Activated naive CD4-positive, alpha-beta T cell treated with anti-CD3 and anti-CD28 coated beads, Interleukin-2, amount 50 U/mL, for 72 hours (primary cell): Measurements from ENCODE around the gene GOLPH3. TPM values are rescaled to one million over a fixed set of nuclear protein-coding genes. Genes with fewer than 3 reads are reported as not detected.
"Not testable (repeated sequence)": the region's sequence is repeated elsewhere in the genome, so short reads cannot be mapped to it uniquely, and the experiment has no call there.

ENCODE experiments used
- ATAC-seq, 2 donors: fragments of 150-1000 bp; cut with Tn5 transposase; 2 replicates each; pipeline ENCODE4 v1.10.0; 2021; ENCODE audit warnings: mild to moderate bottlenecking in 2 of 2, moderate library complexity in 2 of 2
- DNase-seq, 2 donors: peaks; one replicate each; pipeline ENCODE4 v3.0.0; 2021 to 2022; ENCODE audit warnings: low spot score in 2 of 2
- H3K27ac Mint-ChIP-seq, 2 donors: one replicate each; pipeline ENCODE4 v1.8.0; 2022; ENCODE audit warnings: mild to moderate bottlenecking in 2 of 2, mixed read lengths in 2 of 2
- H3K36me3 Mint-ChIP-seq, 2 donors: one replicate each; pipeline ENCODE4 v1.8.0; 2022; ENCODE audit warnings: mixed read lengths in 2 of 2
- H3K9me3 Mint-ChIP-seq, 2 donors: one replicate each; pipeline ENCODE4 v1.8.0; 2022; ENCODE audit warnings: mixed read lengths in 2 of 2
- total RNA-seq, 2 donors: library from RNA; stranded (reverse); gene quantifications; one replicate each; pipeline ENCODE4 v1.2.3, GENCODE V29; 2022

GOLPH3 gene
- total RNA-seq, 2 donors from 2014 or later, result 35.9 to 56.9 TPM

- peaks cover 0 to 6% of the 10 kb centered on the region in 2 donors for H3K36me3 Mint-ChIP-seq
Observed at GRCh38 chr5:32098291-32098690, 75.8 kb downstream of the GOLPH3 start.

GRCh38 chr5:32096891-32097595, 77.1 kb downstream of the GOLPH3 start:
- Mint-ChIP-seq H3K9me3 (no peaks in the 10 kb centered on the region), H3K36me3 (peaks cover 0 to 6% of the 10 kb centered on the region in 2 donors), H3K27ac (no peak overlapping the region)
- no peak for ATAC-seq
- DNase-seq, result no peak

More at GRCh38 chr5:32098291-32098690, 75.8 kb downstream of the GOLPH3 start:
- ATAC-seq, result no peak
- DNase-seq, result no peak
- peak overlapping the region in 1 of 2 donors; percentile 55 for H3K27ac Mint-ChIP-seq
- H3K9me3 Mint-ChIP-seq, result no peaks in the 10 kb centered on the region

- Mint-ChIP-seq H3K27ac (no peak overlapping the region), H3K9me3 (no peaks in the 10 kb centered on the region), H3K36me3 (no peaks in the 10 kb centered on the region)
- ATAC-seq (no peak), DNase-seq (no peak)
Observed at GRCh38 chr5:32095261-32095671, 78.9 kb downstream of the GOLPH3 start.

- H3K36me3 Mint-ChIP-seq, result no peaks in the 10 kb centered on the region
- DNase-seq (no peak), ATAC-seq (no peak)
- H3K9me3 Mint-ChIP-seq, result no peaks in the 10 kb centered on the region
- H3K27ac Mint-ChIP-seq, result peak overlapping the region in 1 of 2 donors; percentile 55
Observed at GRCh38 chr5:32094691-32095090, 79.4 kb downstream of the GOLPH3 start.

GRCh38 chr5:32092938-32093812, 80.9 kb downstream of the GOLPH3 start:
- DNase-seq, result peak in 1 of 2 donors; percentile 73
- Mint-ChIP-seq H3K36me3 (no peaks in the 10 kb centered on the region), H3K27ac (no peak overlapping the region), H3K9me3 (no peaks in the 10 kb centered on the region)
- ATAC-seq, result peak; percentile 92

GRCh38 chr5:32090755-32091128, 83.4 kb downstream of the GOLPH3 start:
- Mint-ChIP-seq H3K36me3 (no peaks in the 10 kb centered on the region), H3K27ac (no peak overlapping the region), H3K9me3 (no peaks in the 10 kb centered on the region)
- DNase-seq, result no peak
- ATAC-seq, result no peak

- DNase-seq (no peak), ATAC-seq (no peak)
- no peaks in the 10 kb centered on the region for H3K36me3 Mint-ChIP-seq
- H3K9me3 Mint-ChIP-seq, result no peaks in the 10 kb centered on the region
- peak overlapping the region in 1 of 2 donors; percentile 14 for H3K27ac Mint-ChIP-seq
Observed at GRCh38 chr5:32090026-32090754, 83.9 kb downstream of the GOLPH3 start.

GRCh38 chr5:32089146-32090000, 84.7 kb downstream of the GOLPH3 start:
- no peaks in the 10 kb centered on the region for H3K9me3 Mint-ChIP-seq
- ATAC-seq (no peak), DNase-seq (no peak)
- no peak overlapping the region for H3K27ac Mint-ChIP-seq
- no peaks in the 10 kb centered on the region for H3K36me3 Mint-ChIP-seq

GRCh38 chr5:32088214-32088613, 85.9 kb downstream of the GOLPH3 start:
- Mint-ChIP-seq H3K9me3 (no peaks in the 10 kb centered on the region), H3K36me3 (no peaks in the 10 kb centered on the region), H3K27ac (peak overlapping the region in 1 of 2 donors; percentile 79)
- no peak for DNase-seq
- no peak for ATAC-seq

- ATAC-seq (no peak), DNase-seq (no peak)
- Mint-ChIP-seq H3K9me3 (no peaks in the 10 kb centered on the region), H3K36me3 (no peaks in the 10 kb centered on the region), H3K27ac (no peak overlapping the region)
Observed at GRCh38 chr5:32087086-32088082, 86.7 kb downstream of the GOLPH3 start.

- Mint-ChIP-seq H3K9me3 (no peaks in the 10 kb centered on the region), H3K36me3 (no peaks in the 10 kb centered on the region), H3K27ac (no peak overlapping the region)
- ATAC-seq (no peak), DNase-seq (no peak)
Observed at GRCh38 chr5:32083981-32084430, 90.1 kb downstream of the GOLPH3 start.

- ATAC-seq, result no peak
- no peak overlapping the region for H3K27ac Mint-ChIP-seq
- no peak for DNase-seq
- no peaks in the 10 kb centered on the region for H3K9me3 Mint-ChIP-seq
- H3K36me3 Mint-ChIP-seq, result no peaks in the 10 kb centered on the region
Observed at GRCh38 chr5:32082701-32083100, 91.4 kb downstream of the GOLPH3 start.

GRCh38 chr5:32080565-32080964, 93.6 kb downstream of the GOLPH3 start:
- not testable (repeated sequence) for H3K36me3 Mint-ChIP-seq, ATAC-seq, H3K27ac Mint-ChIP-seq, DNase-seq, H3K9me3 Mint-ChIP-seq

GRCh38 chr5:32078855-32079254, 95.3 kb downstream of the GOLPH3 start:
- not testable (repeated sequence) for H3K27ac Mint-ChIP-seq, DNase-seq, H3K36me3 Mint-ChIP-seq, H3K9me3 Mint-ChIP-seq, ATAC-seq
